A673 (cell line): ENCODE results near the gene FSTL1. TPM values are rescaled to one million over a fixed set of nuclear protein-coding genes. Genes with fewer than 3 reads are reported as not detected.
A peak's percentile ranks its signal among the peaks of the same experiment; 100 is the strongest.

Experiments
- BruUV-seq: library from RNA; stranded (reverse); fragments of 400-500 nt; replicated peaks from 2 replicates; lab custom pipeline; 2021; lab: Mats Ljungman, UMichigan
- CTCF ChIA-PET: fragments of 300-600 bp; sonication (Branson Sonifier 250); formaldehyde crosslinking; loops from one replicate; lab custom pipeline; 2022; ENCODE audit warnings: antibody characterized with exemption; lab: Charles Lee
- POLR2A ChIA-PET: fragments of 300-600 bp; sonication (Branson Sonifier 250); formaldehyde crosslinking; loops from one replicate; lab custom pipeline; 2022; ENCODE audit warnings: antibody characterized with exemption; ENCODE audit not compliant: low non-redundant PET; lab: Charles Lee
- DNase-seq: peaks from one replicate; pipeline ENCODE4 v3.0.0-alpha.2; 2015; ENCODE audit warnings: low spot score
- H3K27ac ChIP-seq: fragments of 200-600 bp; sonication (generic); 2 replicates; pipeline ENCODE4 v1.5.1; 2016; ENCODE audit warnings: mixed run types, low read depth, mild to moderate bottlenecking, mixed read lengths, antibody characterized with exemption, low read length; ENCODE audit not compliant: poor library complexity, severe bottlenecking
- H3K27me3 ChIP-seq: fragments of 200-600 bp; sonication (generic); replicated peaks from 2 replicates; pipeline ENCODE4 v1.6.1; 2017; ENCODE audit warnings: mixed run types, low read depth, mild to moderate bottlenecking, mixed read lengths, antibody characterized with exemption, low read length; ENCODE audit not compliant: insufficient read depth, poor library complexity
- H3K36me3 ChIP-seq: fragments of 200-600 bp; sonication (generic); 2 replicates; pipeline ENCODE4 v1.6.1; 2016; ENCODE audit warnings: mixed run types, mild to moderate bottlenecking, mixed read lengths, antibody characterized with exemption, low read length; ENCODE audit not compliant: insufficient read depth, poor library complexity, severe bottlenecking
- H3K4me1 ChIP-seq: fragments of 200-600 bp; sonication (generic); 2 replicates; pipeline ENCODE4 v1.6.1; 2017; ENCODE audit warnings: mixed run types, mild to moderate bottlenecking, mixed read lengths, antibody characterized with exemption, low read length; ENCODE audit not compliant: insufficient read depth, poor library complexity, severe bottlenecking
- H3K4me3 ChIP-seq: fragments of 200-600 bp; sonication (generic); 2 replicates; pipeline ENCODE4 v1.5.1; 2016; ENCODE audit warnings: low read depth, mixed run types, mild to moderate bottlenecking, mixed read lengths, low read length; ENCODE audit not compliant: poor library complexity, severe bottlenecking
- H3K9me3 ChIP-seq: fragments of 200-600 bp; sonication (generic); 2 replicates; pipeline ENCODE4 v1.6.1; 2016; ENCODE audit warnings: mixed run types, low read depth, mild to moderate bottlenecking, mixed read lengths, antibody characterized with exemption, low read length; ENCODE audit not compliant: poor library complexity, severe bottlenecking
- CTCF ChIP-seq: fragments of 300-800, 200-600 bp; sonication (generic); conservative IDR thresholded peaks from 2 replicates; pipeline ENCODE4 v1.5.1; 2017; ENCODE audit warnings: low read depth, mild to moderate bottlenecking, antibody characterized with exemption, low read length, moderate library complexity, mixed read lengths
- EZH2 ChIP-seq: fragments of 200-600 bp; sonication (generic); IDR thresholded peaks from 2 replicates; pipeline ENCODE4 v1.6.1; 2017; ENCODE audit warnings: borderline replicate concordance, low read depth, mild to moderate bottlenecking, mixed read lengths, antibody characterized with exemption, low read length; ENCODE audit not compliant: poor library complexity, severe bottlenecking
- intact Hi-C: fragments of 100-400 bp; cut with micrococcal nuclease; formaldehyde crosslinking; loops from one replicate; pipeline ENCODE4 v1.10.0; 2022; ENCODE audit not compliant: unreplicated experiment
- total RNA-seq: library from RNA; stranded (reverse); gene quantifications from 2 replicates; pipeline ENCODE4 v1.2.3, GENCODE V29; 2021

Gene FSTL1
- total RNA-seq, 1 experiment from 2014 or later, result 122 TPM

GRCh38 chr3:120419797-120420196 lies 31.0 kb downstream of the FSTL1 start:
- BruUV-seq, result no TSS peak
- peaks cover 17% of the 10 kb centered on the region for H3K4me1 ChIP-seq
- no peak for DNase-seq
- ChIA-PET POLR2A (no interaction called here), CTCF (no interaction called here)
- intact Hi-C loops, result loop anchor here (1.0 to 5.0 kb wide), 3 partner anchors 88 to 378 kb away; no protein-coding TSS in a partner anchor
- H3K27ac ChIP-seq, result no peak overlapping the region
- TF ChIP-seq CTCF (no peak), EZH2 (no peak)
- no peaks in the 10 kb centered on the region for H3K9me3 ChIP-seq
- H3K36me3 ChIP-seq, result no peaks in the 10 kb centered on the region
- no peaks in the 10 kb centered on the region for H3K27me3 ChIP-seq
- H3K4me3 ChIP-seq, result no peak overlapping the region

GRCh38 chr3:120418866-120419490 lies 31.8 kb downstream of the FSTL1 start:
- Histone ChIP-seq H3K27me3 (no peaks in the 10 kb centered on the region), H3K27ac (no peak overlapping the region), H3K4me3 (no peak overlapping the region), H3K36me3 (no peaks in the 10 kb centered on the region), H3K9me3 (no peaks in the 10 kb centered on the region), H3K4me1 (peaks cover 17% of the 10 kb centered on the region)
- no TSS peak for BruUV-seq
- ChIA-PET POLR2A (no interaction called here), CTCF (interaction anchor here (0.7 to 2.7 kb wide), 3 partner anchors 25 to 140 kb away, joined by 4 to 29 read pairs (median 5); no protein-coding TSS in a partner anchor)
- peak; percentile 66 for TF ChIP-seq CTCF
- TF ChIP-seq EZH2, result no peak
- intact Hi-C loops, result loop anchor here (1.0 to 5.0 kb wide), 3 partner anchors 88 to 378 kb away; no protein-coding TSS in a partner anchor
- peak; percentile 63 for DNase-seq

GRCh38 chr3:120418446-120418845 lies 32.3 kb downstream of the FSTL1 start:
- BruUV-seq, result no TSS peak
- H3K36me3 ChIP-seq, result no peaks in the 10 kb centered on the region
- H3K4me3 ChIP-seq, result no peak overlapping the region
- TF ChIP-seq EZH2, result no peak
- no peak for TF ChIP-seq CTCF
- peaks cover 17% of the 10 kb centered on the region for H3K4me1 ChIP-seq
- DNase-seq, result no peak
- ChIA-PET POLR2A (no interaction called here), CTCF (interaction anchor here (1.0 to 2.7 kb wide), 3 partner anchors 88 to 174 kb away, joined by 5 to 29 read pairs (median 16); no protein-coding TSS in a partner anchor)
- no peak overlapping the region for H3K27ac ChIP-seq
- intact Hi-C loops, result loop anchor here (5.0 kb wide), 1 partner anchor 379 kb away; no protein-coding TSS in a partner anchor
- no peaks in the 10 kb centered on the region for H3K27me3 ChIP-seq
- no peaks in the 10 kb centered on the region for H3K9me3 ChIP-seq
